Endothelial cell of umbilical vein (primary cell): ENCODE results near the gene NT5C1B. TPM values are rescaled to one million over a fixed set of nuclear protein-coding genes. Genes with fewer than 3 reads are reported as not detected.

Experiments
- BruUV-seq: library from RNA; stranded (reverse); fragments of 400-500 nt; replicated peaks from 2 replicates; lab custom pipeline; 2021; lab: Mats Ljungman, UMichigan
- CTCF ChIA-PET: fragments of 300-600, 350-600 bp; sonication (Branson Sonifier 250); formaldehyde crosslinking; loops from one replicate; lab custom pipeline; 2021; ENCODE audit warnings: antibody characterized with exemption, inconsistent platforms; lab: Charles Lee
- POLR2A ChIA-PET: fragments of 300-600, 350-600 bp; sonication (Branson Sonifier 250); formaldehyde crosslinking; loops from one replicate; lab custom pipeline; 2021; ENCODE audit warnings: antibody characterized with exemption, inconsistent platforms; lab: Charles Lee
- DNase-seq: peaks from one replicate; pipeline ENCODE4 v3.0.0-alpha.2; 2011; ENCODE audit warnings: low read depth, low spot score
- FAIRE-seq: peaks from 2 replicates; lab custom pipeline; 2011; peaks lifted over from hg19 to GRCh38; lab: Jason Lieb, UNC
- H2AFZ ChIP-seq: 2 replicates; pipeline ENCODE4 v1.6.0; 2012; ENCODE audit warnings: low read depth, low read length, control low read depth, inconsistent platforms
- H3K27ac ChIP-seq: 2 replicates; pipeline ENCODE4 v1.5.1; 2011; ENCODE audit warnings: low read depth, mild to moderate bottlenecking, control low read depth, low read length, moderate library complexity; ENCODE audit not compliant: insufficient read depth
- H3K27me3 ChIP-seq, 2 experiments: 2 replicates each; pipeline versions ENCODE4 v1.6.0 to v1.6.1; 2011; ENCODE audit warnings: low read length in 2 of 2, mixed read lengths in 1 of 2; ENCODE audit not compliant: control insufficient read depth in 2 of 2, insufficient read depth in 2 of 2
- H3K36me3 ChIP-seq, 2 experiments: 2 replicates in 1 of 2; 3 replicates in 1 of 2; pipeline ENCODE4 v1.5.1; 2011; ENCODE audit warnings: low read length in 2 of 2, mild to moderate bottlenecking in 1 of 2, moderate library complexity in 1 of 2; ENCODE audit not compliant: control insufficient read depth in 2 of 2, insufficient read depth in 2 of 2; ENCODE audit errors: extremely low read depth in 1 of 2
- H3K4me1 ChIP-seq: 3 replicates; pipeline ENCODE4 v1.5.1; 2011; ENCODE audit warnings: mild to moderate bottlenecking, low read length; ENCODE audit not compliant: control insufficient read depth, insufficient read depth; ENCODE audit errors: extremely low read depth
- H3K4me2 ChIP-seq: 2 replicates; pipeline ENCODE4 v1.6.1; 2011; ENCODE audit warnings: low read length, control low read depth, mixed read lengths; ENCODE audit not compliant: insufficient read depth
- H3K4me3 ChIP-seq, 3 experiments: fragments of 200-600 bp in 1 of 3; sonication (generic), shearing (Covaris generic) in 1 of 3; replicated peaks in 1 of 3; 2 replicates each; pipeline ENCODE4 v1.5.1; 2011 to 2016; ENCODE audit warnings: control low read depth in 3 of 3, low read length in 3 of 3, mild to moderate bottlenecking in 2 of 3, inconsistent platforms in 1 of 3, low read depth in 1 of 3, moderate library complexity in 1 of 3; ENCODE audit not compliant: insufficient read depth in 1 of 3
- H3K79me2 ChIP-seq: 2 replicates; pipeline ENCODE4 v1.6.0; 2012; ENCODE audit warnings: low read length, inconsistent platforms; ENCODE audit not compliant: control insufficient read depth, insufficient read depth
- H3K9ac ChIP-seq: replicated peaks from 2 replicates; pipeline ENCODE3; 2011; ENCODE audit warnings: low read length, control low read depth; ENCODE audit not compliant: insufficient read depth; ENCODE audit errors: extremely low read depth
- H3K9me1 ChIP-seq: replicated peaks from 3 replicates; pipeline ENCODE4 v1.6.0; 2011; ENCODE audit warnings: mild to moderate bottlenecking, low read length; ENCODE audit not compliant: control insufficient read depth, insufficient read depth; ENCODE audit errors: extremely low read depth
- H3K9me3 ChIP-seq: replicated peaks from 2 replicates; pipeline ENCODE4 v1.5.1; 2012; ENCODE audit warnings: low read length, inconsistent platforms; ENCODE audit not compliant: control insufficient read depth, insufficient read depth
- H4K20me1 ChIP-seq: replicated peaks from 2 replicates; pipeline ENCODE3; 2011; ENCODE audit warnings: mild to moderate bottlenecking, low read length; ENCODE audit not compliant: control insufficient read depth, insufficient read depth; ENCODE audit errors: extremely low read depth
- JUN ChIP-seq: IDR thresholded peaks from 2 replicates; pipeline ENCODE4 v1.6.1; 2011; ENCODE audit warnings: borderline replicate concordance, low read depth; ENCODE audit not compliant: insufficient read length, insufficient read depth
- POLR2A ChIP-seq: IDR thresholded peaks from 2 replicates; pipeline ENCODE4 v1.6.1; 2012; ENCODE audit warnings: low read depth, mild to moderate bottlenecking, control low read depth, low read length
- dilution Hi-C: fragments of 300-500 bp; cut with MboI; formaldehyde crosslinking; loops from one replicate; pipeline ENCODE4 v1.15.0; 2019; ENCODE audit warnings: low sequenced_read_pairs; ENCODE audit not compliant: extremely low pct_ligation_motif_present
- intact Hi-C: fragments of 100-400 bp; cut with micrococcal nuclease; formaldehyde crosslinking; loops from one replicate; pipeline ENCODE4 v1.10.0; 2022
- polyA plus RNA-seq, 4 experiments: library from polyadenylated mRNA; depleted of rRNA in 3 of 4; stranded (reverse) in 3 of 4; unstranded in 1 of 4; fragments of >200 nt; gene quantifications; 2 replicates each; pipeline versions ENCODE4 v1.2.1 to v1.2.3, GENCODE V29; 2011 to 2012; ENCODE audit warnings: missing spikeins in 1 of 4
- total RNA-seq: library from RNA; stranded (reverse); gene quantifications from 2 replicates; pipeline ENCODE4 v1.2.3, GENCODE V29; 2021
- TF ChIP-seq, protein P1 (sequence below), 2 donors: IDR thresholded peaks; 1 replicate in 1 of 2; 2 replicates in 1 of 2; pipeline ENCODE4 v1.5.1; 2011; ENCODE audit warnings: low read length in 2 of 2, mild to moderate bottlenecking in 2 of 2, moderate library complexity in 2 of 2, control low read depth in 1 of 2, inconsistent platforms in 1 of 2, low read depth in 1 of 2; ENCODE audit not compliant: insufficient read depth in 1 of 2; ENCODE audit errors: extremely low read depth in 1 of 2
- TF ChIP-seq, protein P2 (sequence below): IDR thresholded peaks from 2 replicates; pipeline ENCODE4 v1.6.1; 2011; ENCODE audit not compliant: insufficient read depth, insufficient read length

NT5C1B gene
- total and polyA plus RNA-seq, 2 donors (not counting 3 experiments of a cell fraction or from before 2014, with no cell fraction given) = not detected

DNA sequence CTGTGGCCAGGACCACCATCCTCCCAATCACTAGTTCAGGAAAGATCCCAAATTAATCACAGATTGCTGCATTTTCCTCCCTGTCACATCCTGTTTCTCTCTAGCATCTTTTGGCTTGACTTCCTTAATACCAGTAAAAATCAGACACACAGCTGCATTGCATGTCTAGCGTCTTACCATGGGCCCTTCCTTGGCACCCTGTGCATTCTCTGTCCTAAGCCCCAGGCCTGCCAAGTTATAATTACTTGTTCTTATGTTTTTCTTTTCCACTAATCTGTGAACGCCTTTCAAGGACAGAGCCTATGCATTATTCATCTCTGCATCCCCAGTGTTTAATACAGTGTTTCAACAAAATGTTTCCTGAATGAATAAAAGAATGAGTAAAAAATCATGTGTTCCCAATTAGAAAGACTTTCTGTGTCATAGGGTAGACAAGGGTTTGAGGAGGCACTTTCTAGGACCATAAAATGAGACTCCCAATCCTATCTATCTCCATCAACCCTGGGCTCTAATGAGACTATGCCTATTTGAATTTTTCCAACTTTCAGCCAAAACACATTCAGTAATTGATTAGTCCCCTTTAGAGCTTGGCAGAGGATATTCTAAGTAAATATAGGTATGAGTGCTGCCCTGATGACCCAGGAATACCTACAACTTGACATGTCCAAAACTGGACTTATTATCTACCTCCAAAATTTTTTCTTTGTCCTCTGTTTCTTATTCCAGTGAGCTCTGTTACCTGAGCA lies 10.3 kb upstream of the NT5C1B start:
- TF ChIP-seq, protein P1, sequence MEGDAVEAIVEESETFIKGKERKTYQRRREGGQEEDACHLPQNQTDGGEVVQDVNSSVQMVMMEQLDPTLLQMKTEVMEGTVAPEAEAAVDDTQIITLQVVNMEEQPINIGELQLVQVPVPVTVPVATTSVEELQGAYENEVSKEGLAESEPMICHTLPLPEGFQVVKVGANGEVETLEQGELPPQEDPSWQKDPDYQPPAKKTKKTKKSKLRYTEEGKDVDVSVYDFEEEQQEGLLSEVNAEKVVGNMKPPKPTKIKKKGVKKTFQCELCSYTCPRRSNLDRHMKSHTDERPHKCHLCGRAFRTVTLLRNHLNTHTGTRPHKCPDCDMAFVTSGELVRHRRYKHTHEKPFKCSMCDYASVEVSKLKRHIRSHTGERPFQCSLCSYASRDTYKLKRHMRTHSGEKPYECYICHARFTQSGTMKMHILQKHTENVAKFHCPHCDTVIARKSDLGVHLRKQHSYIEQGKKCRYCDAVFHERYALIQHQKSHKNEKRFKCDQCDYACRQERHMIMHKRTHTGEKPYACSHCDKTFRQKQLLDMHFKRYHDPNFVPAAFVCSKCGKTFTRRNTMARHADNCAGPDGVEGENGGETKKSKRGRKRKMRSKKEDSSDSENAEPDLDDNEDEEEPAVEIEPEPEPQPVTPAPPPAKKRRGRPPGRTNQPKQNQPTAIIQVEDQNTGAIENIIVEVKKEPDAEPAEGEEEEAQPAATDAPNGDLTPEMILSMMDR (IDR thresholded peaks at IDR 0.05; ENCODE audit: extremely low read depth in 1 of 2, insufficient read depth in 1 of 2, low read depth in 1 of 2, low read length in 2 of 2) = no peak
- TF ChIP-seq JUN (no peak), POLR2A (no peak)
- TF ChIP-seq, protein P2, sequence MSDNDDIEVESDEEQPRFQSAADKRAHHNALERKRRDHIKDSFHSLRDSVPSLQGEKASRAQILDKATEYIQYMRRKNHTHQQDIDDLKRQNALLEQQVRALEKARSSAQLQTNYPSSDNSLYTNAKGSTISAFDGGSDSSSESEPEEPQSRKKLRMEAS = no peak
- Histone ChIP-seq H3K9ac (no peak overlapping the region), H4K20me1 (no peaks in the 10 kb centered on the region), H3K36me3 (no peaks in the 10 kb centered on the region), H3K9me1 (no peaks in the 10 kb centered on the region), H3K4me3 (no peak overlapping the region), H3K27me3 (no peaks in the 10 kb centered on the region), H3K4me2 (no peak overlapping the region), H3K79me2 (no peaks in the 10 kb centered on the region), H3K4me1 (peaks cover 10% of the 10 kb centered on the region), H3K9me3 (no peaks in the 10 kb centered on the region), H2AFZ (peak overlapping the region; percentile 70), H3K27ac (no peak overlapping the region)
- peak; percentile 21 for DNase-seq
- ChIA-PET POLR2A (no interaction called here), CTCF (interaction anchor here (1.0 to 1.5 kb wide), 2 partner anchors 10 to 29 kb away, joined by 4 to 5 read pairs; no protein-coding TSS in a partner anchor)
- BruUV-seq = no TSS peak
- no peak for FAIRE-seq
- dilution Hi-C loops = no loop called here
- intact Hi-C loops = no loop called here
